IMR-90 (cell line): ENCODE results near the gene ADAM30. TPM values are rescaled to one million over a fixed set of nuclear protein-coding genes. Genes with fewer than 3 reads are reported as not detected.

Experiments used
- ATAC-seq: fragments of 200-7000 bp; cut with Tn5 transposase; 2 replicates; pipeline ENCODE4 v1.9.1; 2020; ENCODE audit warnings: low read depth, mild to moderate bottlenecking, moderate library complexity
- BruUV-seq: library from RNA; stranded (reverse); fragments of 400-500 nt; replicated peaks from 2 replicates; lab custom pipeline; 2021; lab: Mats Ljungman, UMichigan
- CTCF ChIA-PET: fragments of 300-600 bp; formaldehyde crosslinking; extraction: SDS; loops from one replicate; lab custom pipeline; 2021; ENCODE audit warnings: antibody characterized with exemption; lab: Yijun Ruan, JAX
- POLR2A ChIA-PET: fragments of 300-600 bp; sonication (Branson Sonifier 250); formaldehyde crosslinking; loops from one replicate; lab custom pipeline; 2022; ENCODE audit warnings: antibody characterized with exemption; ENCODE audit not compliant: unreplicated experiment; lab: Charles Lee
- DNase-seq: peaks from one replicate; pipeline ENCODE4 v3.0.0; 2013
- H2AFZ ChIP-seq: replicated peaks from 2 replicates; pipeline ENCODE3; 2013; ENCODE audit warnings: low read length, mild to moderate bottlenecking; ENCODE audit not compliant: poor library complexity
- H2AK5ac ChIP-seq: 2 replicates; pipeline ENCODE4 v1.6.1; 2013; ENCODE audit warnings: low read depth, low read length, inconsistent platforms
- H2AK9ac ChIP-seq: replicated peaks from 2 replicates; pipeline ENCODE3; 2013; ENCODE audit warnings: mild to moderate bottlenecking, low read depth, low read length, moderate library complexity; ENCODE audit not compliant: poor library complexity
- H2BK120ac ChIP-seq: 2 replicates; pipeline ENCODE4 v1.6.1; 2013; ENCODE audit warnings: low read depth, low read length, inconsistent platforms
- H2BK15ac ChIP-seq: 3 replicates; pipeline ENCODE4 v1.6.1; 2013; ENCODE audit warnings: low read depth, low read length, inconsistent platforms
- H2BK20ac ChIP-seq: 2 replicates; pipeline ENCODE4 v1.6.1; 2013; ENCODE audit warnings: low read depth, mild to moderate bottlenecking, inconsistent platforms, low read length, moderate library complexity
- H2BK5ac ChIP-seq: 2 replicates; pipeline ENCODE4 v1.6.1; 2013; ENCODE audit warnings: mild to moderate bottlenecking, low read depth, low read length, inconsistent platforms; ENCODE audit not compliant: poor library complexity, severe bottlenecking
- H3K14ac ChIP-seq: replicated peaks from 2 replicates; pipeline ENCODE4 v1.6.1; 2013; ENCODE audit warnings: low read depth, low read length, inconsistent platforms
- H3K18ac ChIP-seq: 2 replicates; pipeline ENCODE4 v1.6.1; 2013; ENCODE audit warnings: low read depth, low read length, control low read depth
- H3K23ac ChIP-seq: 2 replicates; pipeline ENCODE4 v1.6.1; 2013; ENCODE audit warnings: low read depth, low read length, inconsistent platforms
- H3K27ac ChIP-seq: 2 replicates; pipeline ENCODE4 v1.5.1; 2013; ENCODE audit warnings: mild to moderate bottlenecking, control low read depth, low read length; ENCODE audit not compliant: insufficient read depth
- H3K27me3 ChIP-seq: 2 replicates; pipeline ENCODE4 v1.6.1; 2013; ENCODE audit warnings: low read length; ENCODE audit not compliant: control insufficient read depth, insufficient read depth
- H3K36me3 ChIP-seq: 2 replicates; pipeline ENCODE4 v1.6.1; 2013; ENCODE audit warnings: low read length, mixed read lengths; ENCODE audit not compliant: control insufficient read depth, insufficient read depth
- H3K4ac ChIP-seq: 2 replicates; pipeline ENCODE4 v1.6.1; 2013; ENCODE audit warnings: low read depth, low read length, inconsistent platforms
- H3K4me1 ChIP-seq: 2 replicates; pipeline ENCODE4 v1.6.1; 2013; ENCODE audit warnings: low read length, mixed read lengths; ENCODE audit not compliant: control insufficient read depth, insufficient read depth
- H3K4me2 ChIP-seq: 2 replicates; pipeline ENCODE4 v1.6.1; 2013; ENCODE audit warnings: low read depth, mild to moderate bottlenecking, control low read depth, low read length, moderate library complexity
- H3K4me3 ChIP-seq: 2 replicates; pipeline ENCODE4 v1.5.1; 2013; ENCODE audit warnings: low read depth, mild to moderate bottlenecking, control low read depth, low read length, moderate library complexity; ENCODE audit not compliant: insufficient read depth
- H3K56ac ChIP-seq: 2 replicates; pipeline ENCODE4 v1.6.1; 2013; ENCODE audit warnings: low read length, inconsistent platforms; ENCODE audit not compliant: insufficient read depth; ENCODE audit errors: extremely low read depth
- H3K79me1 ChIP-seq, 2 experiments: 2 replicates each; pipeline ENCODE4 v1.6.1; 2013; ENCODE audit warnings: low read length in 2 of 2, inconsistent platforms in 1 of 2, low read depth in 1 of 2
- H3K9ac ChIP-seq: 2 replicates; pipeline ENCODE4 v1.6.1; 2013; ENCODE audit warnings: low read depth, low read length, control low read depth
- H3K9me1 ChIP-seq: 2 replicates; pipeline ENCODE4 v1.6.1; 2013; ENCODE audit warnings: low read length, inconsistent platforms; ENCODE audit not compliant: insufficient read depth
- H3K9me3 ChIP-seq: 2 replicates; pipeline ENCODE4 v1.6.1; 2013; ENCODE audit warnings: low read length; ENCODE audit not compliant: control insufficient read depth, insufficient read depth
- H4K20me1 ChIP-seq: 2 replicates; pipeline ENCODE4 v1.6.1; 2013; ENCODE audit warnings: low read length, inconsistent platforms; ENCODE audit not compliant: insufficient read depth
- H4K5ac ChIP-seq: 2 replicates; pipeline ENCODE4 v1.6.1; 2013; ENCODE audit warnings: mild to moderate bottlenecking, low read depth, low read length, control low read depth
- H4K8ac ChIP-seq, 2 experiments: 2 replicates each; pipeline ENCODE4 v1.6.1; 2013; ENCODE audit warnings: low read depth in 2 of 2, low read length in 2 of 2, control low read depth in 1 of 2, inconsistent platforms in 1 of 2
- H4K91ac ChIP-seq: 2 replicates; pipeline ENCODE4 v1.6.1; 2013; ENCODE audit warnings: low read depth, low read length, inconsistent platforms; ENCODE audit not compliant: insufficient read depth
- CHD1 ChIP-seq: IDR thresholded peaks from 2 replicates; pipeline ENCODE4 v1.6.1; 2012; ENCODE audit warnings: low read depth, low read length, improper control_type of control experiment
- RAD21 ChIP-seq: IDR thresholded peaks from 2 replicates; pipeline ENCODE4 v1.6.1; 2012; ENCODE audit warnings: low read length, improper control_type of control experiment
- RCOR1 ChIP-seq: IDR thresholded peaks from 2 replicates; pipeline ENCODE4 v1.6.1; 2012; ENCODE audit warnings: mild to moderate bottlenecking, low read length, improper control_type of control experiment; ENCODE audit not compliant: insufficient replicate concordance
- SMC3 ChIP-seq: fragments of 150-350 bp; IDR thresholded peaks from 2 replicates; pipeline ENCODE4 v1.6.1; 2016; ENCODE audit warnings: low read depth, mild to moderate bottlenecking, antibody characterized with exemption, low read length, moderate library complexity
- WGBS, 2 experiments: methylation state at CpG; one replicate each; pipeline versions ENCODE4 v1.1.5 to v1.1.7; 2013; ENCODE audit warnings: missing lambda C conversion rate in 2 of 2; ENCODE audit not compliant: insufficient read length in 1 of 2; ENCODE audit errors: extremely low coverage in 2 of 2; 5-methylcytosine and 5-hydroxymethylcytosine counted together
- dilution Hi-C: fragments of 300-500 bp; cut with HindIII; formaldehyde crosslinking; loops from one replicate; pipeline ENCODE4 v1.14.3; 2018; ENCODE audit warnings: low sequenced_read_pairs; ENCODE audit not compliant: unreplicated experiment
- in situ Hi-C: fragments of 300-500 bp; cut with MboI; formaldehyde crosslinking; loops from 3 replicates; pipeline ENCODE4 v1.14.3; 2019; ENCODE audit warnings: low sequenced_read_pairs, inconsistent platforms, mixed read lengths
- intact Hi-C: fragments of 100-400 bp; cut with micrococcal nuclease; formaldehyde crosslinking; loops from 2 replicates; pipeline ENCODE4 v1.10.0; 2022
- polyA plus RNA-seq, 3 experiments: library from polyadenylated mRNA; depleted of rRNA; stranded (reverse); fragments of >200 nt; gene quantifications; 2 replicates each; pipeline ENCODE4 v1.2.3, GENCODE V29; 2012; ENCODE audit warnings: low replicate concordance in 1 of 3
- total RNA-seq: library from RNA; depleted of rRNA; stranded (reverse); fragments of >200 nt; gene quantifications from 2 replicates; pipeline ENCODE4 v1.2.3, GENCODE V29; 2012

ADAM30 gene
- total and polyA plus RNA-seq, 2 of the 4 experiments (the other 2 are of a cell fraction) = not detected

DNA sequence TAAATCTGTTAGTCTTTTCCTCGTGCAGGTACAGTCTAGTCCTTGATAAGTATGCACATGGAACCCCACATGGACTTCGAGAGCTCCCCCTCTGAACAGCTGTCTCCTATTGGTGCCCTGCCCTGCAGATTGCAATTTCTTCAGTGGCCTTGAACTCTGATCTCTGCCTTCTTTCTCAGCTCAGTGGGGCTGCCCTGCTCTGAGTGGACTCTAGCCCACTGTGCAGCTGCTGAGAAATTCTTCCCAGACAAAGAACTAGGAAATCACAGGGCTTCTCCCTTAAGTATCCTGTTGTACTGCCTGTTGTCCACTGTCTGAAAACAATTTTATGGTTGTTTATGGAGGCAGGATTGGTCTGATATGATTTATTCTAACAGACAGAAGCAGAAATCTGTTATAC is 38.2 kb downstream of the ADAM30 start:
- Histone ChIP-seq H4K5ac (peak overlapping the region; percentile 20; the same call in 1 of the 2 replicates), H3K9me3 (no peaks in the 10 kb centered on the region), H3K27me3 (no peaks in the 10 kb centered on the region), H3K18ac (peak overlapping the region; percentile 12; the same call in 1 of the 2 replicates), H4K8ac (peak overlapping the region; percentile 22 to 58; a peak in 3 of 4 replicates), H2AK9ac (no peak overlapping the region), H3K4ac (peak overlapping the region; percentile 3), H3K23ac (no peak overlapping the region), H2BK120ac (peak overlapping the region; percentile 28), H3K9me1 (peaks cover 8% of the 10 kb centered on the region), H3K4me1 (peaks cover 21% of the 10 kb centered on the region), H3K9ac (no peak overlapping the region), H2BK20ac (peak overlapping the region; percentile 81; the same call in 1 of the 2 replicates), H2AK5ac (peak overlapping the region; percentile 43; the same call in 1 of the 2 replicates), H4K20me1 (no peaks in the 10 kb centered on the region), H3K79me1 (no peaks in the 10 kb centered on the region; a peak in 1 of 4 replicates), H3K14ac (no peak overlapping the region), H3K27ac (no peak overlapping the region), H3K56ac (no peak overlapping the region), H3K4me3 (no peak overlapping the region), H2BK15ac (peak overlapping the region; percentile 74), H3K4me2 (no peak overlapping the region), H2AFZ (no peak overlapping the region), H4K91ac (peak overlapping the region; percentile 25), H3K36me3 (no peaks in the 10 kb centered on the region), H2BK5ac (peak overlapping the region; percentile 46)
- TF ChIP-seq RCOR1 = no peak
- no peak for TF ChIP-seq RAD21
- TF ChIP-seq SMC3 = no peak
- TF ChIP-seq CHD1 = no peak
- DNase-seq = no peak
- WGBS, 2 experiments = no CpG with 5 or more reads among the region's 2 CpGs
- ChIA-PET POLR2A (no interaction called here), CTCF (no interaction called here)
- ATAC-seq = no peak
- intact Hi-C loops (no loop called here), in situ Hi-C loops (no loop called here), dilution Hi-C loops (no loop called here)
- no TSS peak for BruUV-seq
